HL-60 (cell line): ENCODE data around the gene MRPL46.

ENCODE experiments used
- DNase-seq, 2 experiments: peaks; one replicate each; pipeline ENCODE4 v3.0.0-alpha.2; 2010 to 2020; ENCODE audit warnings: low read depth in 1 of 2, low spot score in 1 of 2
- H3K27ac ChIP-seq: fragments of 250-450 bp; sonication (Bioruptor Pico); replicated peaks from 2 replicates; pipeline ENCODE4 v1.5.1; 2020; ENCODE audit warnings: mild to moderate bottlenecking, moderate library complexity
- H3K27me3 ChIP-seq: fragments of 250-450 bp; sonication (Bioruptor Pico); 2 replicates; pipeline ENCODE4 v1.5.1; 2021; ENCODE audit warnings: mild to moderate bottlenecking, moderate library complexity; ENCODE audit not compliant: insufficient read depth, poor library complexity, severe bottlenecking
- H3K4me3 ChIP-seq: replicated peaks from 2 replicates; pipeline ENCODE4 v1.5.1; 2011; ENCODE audit warnings: mild to moderate bottlenecking, control low read depth, low read length; ENCODE audit not compliant: insufficient read depth
- GABPA ChIP-seq: IDR thresholded peaks from 2 replicates; pipeline ENCODE4 v1.6.1; 2012; ENCODE audit warnings: low read depth
- POLR2AphosphoS5 ChIP-seq: IDR thresholded peaks from 2 replicates; pipeline ENCODE4 v1.6.1; 2012; ENCODE audit warnings: low read depth
- SPI1 ChIP-seq: IDR thresholded peaks from 2 replicates; pipeline ENCODE4 v1.6.1; 2012; ENCODE audit warnings: low read depth, mild to moderate bottlenecking, borderline replicate concordance
- TF ChIP-seq, protein P1 (sequence below): IDR thresholded peaks from 2 replicates; pipeline ENCODE4 v1.6.1; 2012; ENCODE audit warnings: low read depth; ENCODE audit not compliant: insufficient replicate concordance
- TF ChIP-seq, protein P2 (sequence below): IDR thresholded peaks from one replicate; pipeline ENCODE4 v1.5.1; 2011; ENCODE audit warnings: low read length, control low read depth, inconsistent platforms; ENCODE audit not compliant: insufficient read depth

Gene MRPL46

DNA sequence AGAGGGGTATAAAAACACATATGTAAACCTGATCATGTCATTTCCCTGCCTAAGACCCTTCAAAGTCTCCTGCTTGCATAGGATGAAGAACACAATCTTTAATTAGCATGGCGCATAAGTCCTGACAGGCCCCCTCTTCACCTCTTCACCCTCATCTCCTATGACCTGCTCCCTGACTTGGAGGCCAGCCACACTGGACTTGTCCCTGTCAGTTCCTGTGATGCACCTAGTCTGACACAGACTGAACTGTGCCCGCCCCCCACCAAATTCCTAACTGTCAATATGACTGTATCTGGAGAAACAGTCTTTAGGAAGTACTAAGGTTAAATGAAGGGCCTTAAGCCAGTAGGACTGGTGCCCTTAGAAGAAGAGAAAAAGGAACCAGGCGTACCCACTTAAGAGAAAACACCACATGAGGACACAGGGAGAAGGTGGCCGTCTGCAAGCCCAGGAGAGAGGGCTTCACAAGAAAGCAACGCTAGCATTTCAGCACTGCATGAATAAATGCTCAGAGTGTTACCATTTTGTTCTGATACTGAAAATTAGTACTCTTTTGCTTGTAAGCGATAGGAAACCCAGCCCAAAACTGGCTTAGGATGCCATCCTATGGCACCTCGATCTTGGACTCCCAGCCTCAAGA lies 34.0 kb downstream of the MRPL46 start:
- H3K27ac ChIP-seq = no peak overlapping the region
- DNase-seq = no peak
- H3K4me3 ChIP-seq = no peak overlapping the region
- no peaks in the 10 kb centered on the region for H3K27me3 ChIP-seq
- no peak for TF ChIP-seq POLR2AphosphoS5
- TF ChIP-seq GABPA = no peak
- TF ChIP-seq, protein P1, sequence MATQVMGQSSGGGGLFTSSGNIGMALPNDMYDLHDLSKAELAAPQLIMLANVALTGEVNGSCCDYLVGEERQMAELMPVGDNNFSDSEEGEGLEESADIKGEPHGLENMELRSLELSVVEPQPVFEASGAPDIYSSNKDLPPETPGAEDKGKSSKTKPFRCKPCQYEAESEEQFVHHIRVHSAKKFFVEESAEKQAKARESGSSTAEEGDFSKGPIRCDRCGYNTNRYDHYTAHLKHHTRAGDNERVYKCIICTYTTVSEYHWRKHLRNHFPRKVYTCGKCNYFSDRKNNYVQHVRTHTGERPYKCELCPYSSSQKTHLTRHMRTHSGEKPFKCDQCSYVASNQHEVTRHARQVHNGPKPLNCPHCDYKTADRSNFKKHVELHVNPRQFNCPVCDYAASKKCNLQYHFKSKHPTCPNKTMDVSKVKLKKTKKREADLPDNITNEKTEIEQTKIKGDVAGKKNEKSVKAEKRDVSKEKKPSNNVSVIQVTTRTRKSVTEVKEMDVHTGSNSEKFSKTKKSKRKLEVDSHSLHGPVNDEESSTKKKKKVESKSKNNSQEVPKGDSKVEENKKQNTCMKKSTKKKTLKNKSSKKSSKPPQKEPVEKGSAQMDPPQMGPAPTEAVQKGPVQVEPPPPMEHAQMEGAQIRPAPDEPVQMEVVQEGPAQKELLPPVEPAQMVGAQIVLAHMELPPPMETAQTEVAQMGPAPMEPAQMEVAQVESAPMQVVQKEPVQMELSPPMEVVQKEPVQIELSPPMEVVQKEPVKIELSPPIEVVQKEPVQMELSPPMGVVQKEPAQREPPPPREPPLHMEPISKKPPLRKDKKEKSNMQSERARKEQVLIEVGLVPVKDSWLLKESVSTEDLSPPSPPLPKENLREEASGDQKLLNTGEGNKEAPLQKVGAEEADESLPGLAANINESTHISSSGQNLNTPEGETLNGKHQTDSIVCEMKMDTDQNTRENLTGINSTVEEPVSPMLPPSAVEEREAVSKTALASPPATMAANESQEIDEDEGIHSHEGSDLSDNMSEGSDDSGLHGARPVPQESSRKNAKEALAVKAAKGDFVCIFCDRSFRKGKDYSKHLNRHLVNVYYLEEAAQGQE = no peak
- no peak for TF ChIP-seq SPI1
- TF ChIP-seq, protein P2, sequence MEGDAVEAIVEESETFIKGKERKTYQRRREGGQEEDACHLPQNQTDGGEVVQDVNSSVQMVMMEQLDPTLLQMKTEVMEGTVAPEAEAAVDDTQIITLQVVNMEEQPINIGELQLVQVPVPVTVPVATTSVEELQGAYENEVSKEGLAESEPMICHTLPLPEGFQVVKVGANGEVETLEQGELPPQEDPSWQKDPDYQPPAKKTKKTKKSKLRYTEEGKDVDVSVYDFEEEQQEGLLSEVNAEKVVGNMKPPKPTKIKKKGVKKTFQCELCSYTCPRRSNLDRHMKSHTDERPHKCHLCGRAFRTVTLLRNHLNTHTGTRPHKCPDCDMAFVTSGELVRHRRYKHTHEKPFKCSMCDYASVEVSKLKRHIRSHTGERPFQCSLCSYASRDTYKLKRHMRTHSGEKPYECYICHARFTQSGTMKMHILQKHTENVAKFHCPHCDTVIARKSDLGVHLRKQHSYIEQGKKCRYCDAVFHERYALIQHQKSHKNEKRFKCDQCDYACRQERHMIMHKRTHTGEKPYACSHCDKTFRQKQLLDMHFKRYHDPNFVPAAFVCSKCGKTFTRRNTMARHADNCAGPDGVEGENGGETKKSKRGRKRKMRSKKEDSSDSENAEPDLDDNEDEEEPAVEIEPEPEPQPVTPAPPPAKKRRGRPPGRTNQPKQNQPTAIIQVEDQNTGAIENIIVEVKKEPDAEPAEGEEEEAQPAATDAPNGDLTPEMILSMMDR = no peak

- no peak for DNase-seq
- TF ChIP-seq, protein P2 = no peak
- TF ChIP-seq SPI1 (no peak), GABPA (no peak), POLR2AphosphoS5 (no peak)
- TF ChIP-seq, protein P1 = no peak
Measured at GRCh38 chr15:88431441-88431840, 35.7 kb downstream of the MRPL46 start.

DNA sequence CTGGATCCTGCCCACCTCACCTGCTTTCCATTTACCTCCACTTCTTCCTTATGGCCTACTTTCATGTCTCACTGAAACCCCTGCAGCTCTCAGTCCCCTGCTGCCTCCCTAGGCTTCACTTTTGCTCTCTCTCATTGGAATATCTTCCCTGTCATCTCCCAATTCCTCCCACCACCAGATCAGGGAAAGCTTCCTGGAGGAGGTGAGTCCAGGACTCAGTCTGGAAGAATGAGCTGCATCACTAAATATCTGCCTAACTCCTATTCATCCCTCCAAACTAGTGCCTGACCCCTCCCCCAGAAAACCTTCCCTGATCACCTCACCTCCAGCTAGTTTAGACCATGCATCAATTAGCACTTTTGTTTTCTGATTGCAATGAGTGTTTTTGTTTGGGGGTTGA lies 37.1 kb downstream of the MRPL46 start:
- TF ChIP-seq, protein P2 = no peak
- TF ChIP-seq POLR2AphosphoS5 (no peak), GABPA (no peak), SPI1 (no peak)
- TF ChIP-seq, protein P1 = no peak
- DNase-seq = no peak
- no peak overlapping the region for H3K4me3 ChIP-seq
- peaks cover 2% of the 10 kb centered on the region for H3K27me3 ChIP-seq
- no peak overlapping the region for H3K27ac ChIP-seq

More at GRCh38 chr15:88431441-88431840, 35.7 kb downstream of the MRPL46 start:
- Histone ChIP-seq H3K27ac (no peak overlapping the region), H3K4me3 (no peak overlapping the region), H3K27me3 (no peaks in the 10 kb centered on the region)
